ENCODE data around the gene CDKAL1.

CDKAL1 gene

DNA sequence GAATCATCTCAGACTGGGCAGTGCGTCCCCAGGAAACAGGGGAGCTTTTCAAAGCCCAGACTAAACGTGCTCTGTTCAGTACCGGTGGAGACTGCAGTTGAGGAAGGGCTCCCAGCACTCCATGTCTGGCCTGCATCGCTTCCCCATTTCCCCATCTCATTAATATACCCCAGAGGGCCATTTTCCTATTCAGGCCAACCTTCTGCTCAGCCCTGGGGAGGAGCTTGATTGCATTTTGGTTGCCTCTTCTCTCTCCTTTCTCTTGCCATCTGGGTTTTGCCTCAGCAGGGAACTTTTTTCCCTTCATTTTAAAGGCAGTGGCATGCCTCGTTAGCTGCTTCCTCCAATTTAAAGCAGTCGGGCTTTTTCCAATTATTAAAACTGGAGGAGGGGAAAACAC is 665.0 kb downstream of the CDKAL1 start:
- DNase-seq: no peak

DNA sequence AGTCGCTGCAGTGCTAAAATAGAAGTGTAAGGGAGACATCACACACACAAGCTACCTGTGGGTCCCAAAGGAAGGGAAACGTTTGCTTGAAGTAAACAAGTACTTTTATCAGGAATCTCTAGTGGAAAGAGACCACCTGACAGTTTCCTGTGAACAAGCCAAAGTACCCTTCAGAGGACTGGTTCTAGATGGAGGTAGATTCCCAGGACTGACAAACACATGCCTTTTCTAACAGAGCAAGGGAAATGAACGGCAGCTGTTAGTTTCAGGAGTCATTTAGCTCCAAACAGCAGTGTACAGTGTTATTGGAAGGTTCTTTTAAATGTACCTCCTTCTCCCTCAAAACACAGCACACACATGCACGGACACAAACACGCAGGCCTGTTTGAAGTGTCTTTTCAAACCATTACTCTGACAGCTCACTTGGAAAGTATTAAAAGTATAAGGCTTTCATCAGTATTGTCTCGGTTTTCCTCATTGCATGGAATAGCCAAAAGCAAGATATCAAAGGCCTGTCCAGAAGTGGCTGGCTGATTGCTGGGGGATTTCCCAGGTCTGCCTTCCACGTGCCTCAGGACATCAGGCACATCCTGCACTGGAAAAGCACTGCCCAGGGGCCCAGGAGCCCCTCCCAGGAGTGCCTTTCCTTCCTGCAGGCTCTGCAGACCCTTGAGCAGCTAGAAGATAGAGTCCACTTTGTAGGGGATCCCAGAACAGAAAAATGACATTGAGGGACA is 666.0 kb downstream of the CDKAL1 start:
- no peak for DNase-seq

DNA sequence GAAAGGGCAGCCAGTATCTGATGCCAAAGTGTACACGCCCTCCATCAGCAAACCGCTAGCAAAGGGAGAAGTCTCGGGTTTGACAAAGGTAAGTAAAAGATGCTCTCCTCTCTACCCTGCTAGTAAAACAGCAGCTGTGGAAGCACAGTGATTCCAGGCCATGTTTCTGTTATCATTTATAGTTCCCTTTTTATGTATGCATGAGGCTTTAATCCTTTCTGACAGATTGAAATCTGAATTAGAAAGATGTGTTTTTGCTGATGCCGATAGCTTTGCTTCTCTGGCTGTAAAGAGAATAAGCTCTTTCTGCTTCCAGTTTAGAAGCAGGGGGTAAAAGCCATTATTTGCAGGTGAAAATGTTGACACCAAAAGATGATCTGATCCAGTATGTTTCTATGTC is 666.9 kb downstream of the CDKAL1 start:
- DNase-seq: no peak

DNA sequence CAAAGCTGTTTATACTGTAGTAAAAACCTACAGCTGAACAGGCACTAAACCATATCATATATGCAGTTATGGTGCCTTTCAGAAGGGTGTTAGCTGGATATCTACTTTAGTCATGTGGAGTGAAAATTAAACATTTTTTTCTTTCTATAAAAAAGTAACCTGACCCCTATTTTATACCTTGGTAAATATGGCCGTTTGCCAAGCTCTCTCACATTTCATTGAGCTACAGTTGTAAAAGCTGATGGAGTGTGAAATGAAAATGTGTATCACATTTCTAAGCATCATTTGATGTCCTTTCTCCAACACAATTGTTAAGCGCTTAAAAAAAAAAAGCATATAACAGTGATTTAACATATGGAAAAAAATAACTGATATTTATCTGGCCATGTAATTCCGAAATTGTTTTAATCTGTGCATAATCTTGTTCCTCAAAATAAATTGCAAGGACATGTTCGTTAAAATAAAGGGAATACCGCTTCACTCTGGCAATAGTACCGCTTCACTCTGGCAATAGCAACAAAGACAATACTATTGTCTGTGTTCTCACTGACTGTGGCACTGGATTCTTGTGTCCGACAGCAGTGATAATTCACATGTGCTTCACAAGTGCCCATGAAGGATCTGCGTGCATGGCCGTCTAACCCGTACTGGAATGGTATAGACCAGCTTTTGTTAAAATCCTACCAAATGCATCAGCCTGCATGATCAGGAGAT is 667.5 kb downstream of the CDKAL1 start:
- no peak for DNase-seq

DNA sequence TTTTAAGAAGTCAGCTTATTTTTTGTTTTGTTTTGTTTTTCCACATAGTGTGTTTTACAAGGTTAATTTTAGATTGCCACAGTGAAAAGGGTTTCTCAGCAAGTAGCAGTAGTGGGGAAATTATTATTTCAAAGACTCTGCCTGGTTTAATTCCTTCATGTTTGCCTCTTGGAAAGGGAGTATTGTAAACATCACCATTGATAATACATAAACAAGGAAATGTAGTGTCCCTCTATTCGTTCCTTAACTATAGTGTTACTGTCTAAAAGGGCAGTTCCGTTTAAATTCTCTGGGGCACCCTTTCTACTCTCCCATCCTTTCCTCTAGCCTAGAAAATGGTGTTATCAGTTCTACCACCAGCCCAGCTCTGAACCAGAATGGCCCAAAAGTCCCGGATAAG is 668.3 kb downstream of the CDKAL1 start:
- DNase-seq: no peak

DNA sequence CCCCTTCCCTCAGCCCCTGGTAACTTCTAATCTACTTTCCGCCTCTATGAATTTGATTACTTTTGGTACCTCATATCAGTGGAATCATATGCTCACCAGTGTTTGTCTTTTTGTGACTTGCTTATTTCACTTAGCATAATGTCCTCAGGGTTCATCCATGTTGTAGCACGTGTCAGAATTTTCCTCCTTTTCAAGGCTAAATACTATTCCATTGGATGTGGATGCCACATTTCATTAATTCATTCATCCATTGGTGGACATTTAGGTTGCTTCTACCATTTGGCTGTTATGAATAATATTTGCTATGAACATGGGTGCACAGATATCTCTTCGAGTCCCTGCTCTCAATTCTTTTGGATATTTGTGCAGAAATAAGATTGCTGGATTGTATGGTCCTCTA is 670.7 kb downstream of the CDKAL1 start:
- DNase-seq: no peak

DNA sequence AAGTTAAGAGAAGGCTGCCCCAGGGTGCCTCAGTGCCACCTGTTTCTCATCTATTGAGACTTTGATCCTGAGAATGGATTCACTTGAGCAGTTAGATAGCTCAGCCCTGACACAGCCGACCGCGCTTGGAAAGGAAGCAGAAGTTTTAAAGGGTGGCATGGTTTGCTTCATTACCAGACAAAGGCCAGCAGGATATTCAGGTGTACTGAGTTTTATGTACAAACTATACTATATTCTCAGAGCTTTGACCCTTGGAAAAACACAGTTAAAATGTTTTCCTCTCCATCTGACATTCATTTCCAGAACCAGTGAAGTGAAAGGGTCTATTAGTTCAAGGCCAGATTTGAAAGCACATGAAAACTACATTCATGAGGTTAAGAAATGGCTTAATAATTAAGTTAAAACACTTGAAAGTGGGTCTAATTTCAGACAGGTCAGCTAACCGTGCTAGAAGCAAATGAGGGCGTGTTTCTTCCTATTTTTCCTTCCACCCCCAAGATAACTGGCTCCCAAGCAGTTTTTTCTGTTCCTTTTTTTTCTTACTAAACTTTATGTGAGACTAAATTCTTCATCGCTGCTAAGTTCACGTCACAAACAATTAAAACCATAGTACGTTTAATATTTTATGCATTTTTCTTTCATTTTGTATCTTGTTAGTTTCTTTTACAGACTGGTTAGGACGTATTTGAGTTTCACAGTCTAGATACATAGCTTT is 674.0 kb downstream of the CDKAL1 start:
- DNase-seq: no peak

DNA sequence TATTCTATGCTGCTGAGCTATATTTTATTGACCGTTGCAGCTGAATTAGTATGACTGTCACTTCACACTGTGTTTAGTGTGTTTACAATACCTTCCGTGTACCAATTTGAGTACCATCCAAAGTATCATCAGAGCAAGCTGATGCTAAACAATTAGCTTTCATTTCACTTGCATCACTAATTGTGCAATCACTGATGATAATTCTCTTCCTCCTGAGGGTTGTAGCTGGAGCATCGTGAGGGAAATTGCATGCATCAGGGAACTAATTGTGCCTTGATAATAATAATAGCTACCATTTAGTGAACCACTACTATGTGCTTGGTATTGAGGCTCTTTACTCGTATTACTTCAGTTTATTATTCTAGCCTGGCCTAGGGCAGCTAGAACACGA is 674.5 kb downstream of the CDKAL1 start:
- DNase-seq: no peak

DNA sequence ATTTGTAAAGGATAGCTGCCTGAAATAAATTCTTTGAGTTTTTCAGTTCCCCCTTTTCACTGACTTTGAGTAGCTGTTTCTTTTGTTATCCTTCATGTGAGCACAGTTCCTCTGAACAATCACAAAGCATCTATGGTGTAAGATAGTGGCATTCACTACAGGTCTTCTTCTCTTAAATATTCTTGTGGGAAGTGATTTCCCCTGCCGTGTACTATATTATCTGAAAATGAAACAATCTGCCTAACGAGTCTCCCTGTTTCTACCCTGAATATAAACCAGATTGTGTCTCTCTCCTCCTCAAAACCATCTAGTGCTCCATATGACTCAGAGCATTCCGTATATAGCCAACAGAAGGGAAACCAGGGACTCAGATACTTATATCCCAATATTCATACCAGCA is 679.2 kb downstream of the CDKAL1 start:
- no peak for DNase-seq

DNA sequence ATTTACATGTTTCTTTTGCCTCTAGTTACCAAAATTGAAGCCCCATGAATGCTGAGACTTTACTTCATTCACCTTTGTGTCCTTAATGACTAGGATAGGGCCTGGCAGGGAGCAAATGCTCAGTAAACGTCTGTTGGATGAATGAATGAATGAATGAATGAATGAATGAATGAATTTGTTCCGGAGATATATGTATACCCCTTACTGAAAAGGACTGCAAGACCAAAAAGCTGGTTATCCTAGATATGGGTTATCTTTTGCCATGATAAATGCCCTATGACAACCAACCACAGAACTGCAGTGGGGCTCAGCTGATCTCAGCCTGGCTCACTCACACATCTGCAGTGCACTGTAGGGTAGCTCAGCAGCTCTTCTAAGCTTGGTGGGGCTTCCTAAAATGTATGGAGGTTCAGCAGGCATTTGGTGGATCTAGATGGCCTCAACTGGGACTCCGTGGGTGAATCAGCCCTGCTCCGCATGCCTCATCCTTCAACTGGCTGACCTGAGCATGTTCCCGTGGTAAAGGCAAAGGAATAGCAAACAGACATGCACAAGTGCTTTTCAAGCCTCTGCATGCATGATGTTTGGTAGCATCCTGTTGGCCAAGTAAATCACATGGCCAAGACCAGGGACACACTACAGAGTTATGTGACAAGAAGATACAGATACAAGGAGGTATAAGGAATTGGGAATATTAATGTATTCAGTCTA is 680.6 kb downstream of the CDKAL1 start:
- no peak for DNase-seq

DNA sequence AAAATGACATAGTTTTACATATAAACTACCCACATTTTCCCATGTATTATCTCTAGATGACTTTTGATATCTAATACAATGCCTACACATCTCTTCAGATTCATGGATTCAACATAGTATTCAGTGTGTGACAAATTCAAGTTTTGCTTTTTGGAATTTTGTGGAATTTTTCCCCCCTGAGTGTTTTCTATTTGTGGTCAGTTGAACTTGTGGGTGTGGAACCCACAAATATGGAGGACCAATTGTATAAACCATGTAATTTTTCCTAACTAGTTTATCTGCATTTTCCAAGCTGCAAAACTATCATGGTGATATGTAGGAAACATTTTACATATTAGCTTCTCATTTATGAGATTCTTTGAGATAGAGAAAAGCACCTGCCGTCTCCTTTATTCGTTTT is 685.0 kb downstream of the CDKAL1 start:
- DNase-seq: no peak

DNA sequence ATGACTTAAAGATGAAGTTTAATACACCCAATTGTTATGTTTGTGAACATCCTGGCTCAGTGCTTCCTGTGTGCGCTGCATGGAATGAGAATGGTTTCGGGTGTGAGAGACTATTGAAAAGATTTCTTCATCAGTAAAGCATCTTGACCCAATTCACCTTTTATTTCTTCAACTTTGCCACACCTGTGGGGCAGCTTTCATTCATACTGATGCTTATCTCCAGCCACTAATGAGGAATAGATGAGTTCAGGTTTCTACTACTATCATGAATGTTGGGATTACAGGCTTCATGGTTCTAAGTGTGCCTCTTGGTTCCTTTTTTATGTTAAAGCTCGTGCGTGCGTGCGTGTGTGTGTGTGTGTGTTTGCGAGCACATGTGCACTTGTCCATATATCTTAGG is 685.6 kb downstream of the CDKAL1 start:
- DNase-seq: no peak

DNA sequence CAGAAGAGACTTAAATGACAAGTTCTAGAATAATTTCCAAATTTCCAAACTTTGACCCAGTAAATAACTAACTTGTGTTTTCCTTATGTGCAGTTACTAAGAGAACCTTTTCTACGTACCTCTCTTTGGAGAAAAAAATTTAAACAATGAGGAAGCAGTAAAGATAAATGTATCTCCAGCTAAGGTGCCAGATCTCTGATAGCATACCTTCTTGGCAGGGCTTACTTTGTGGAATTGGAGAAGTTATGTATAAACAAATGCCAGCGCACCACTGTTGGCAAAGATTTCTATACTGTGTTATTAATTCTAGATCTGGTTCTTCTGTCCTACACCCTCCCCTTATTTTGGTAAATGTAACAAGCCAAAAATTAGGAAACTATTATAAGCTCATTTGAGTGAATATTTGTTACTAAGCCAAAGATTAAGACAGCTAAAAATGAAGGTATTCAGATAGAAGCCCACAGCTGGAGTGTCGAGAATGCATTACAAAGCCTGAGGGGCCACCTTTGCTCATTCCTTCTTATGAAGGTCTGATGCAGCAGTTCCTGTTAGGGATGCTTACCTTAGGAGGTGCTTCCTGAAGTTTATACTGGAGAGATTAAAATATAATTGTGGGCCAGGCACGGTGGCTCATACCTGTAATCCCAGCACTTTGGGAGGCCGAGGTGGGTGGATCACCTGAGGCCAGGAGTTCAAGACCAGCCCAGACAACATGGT is 686.2 kb downstream of the CDKAL1 start:
- no peak for DNase-seq

DNA sequence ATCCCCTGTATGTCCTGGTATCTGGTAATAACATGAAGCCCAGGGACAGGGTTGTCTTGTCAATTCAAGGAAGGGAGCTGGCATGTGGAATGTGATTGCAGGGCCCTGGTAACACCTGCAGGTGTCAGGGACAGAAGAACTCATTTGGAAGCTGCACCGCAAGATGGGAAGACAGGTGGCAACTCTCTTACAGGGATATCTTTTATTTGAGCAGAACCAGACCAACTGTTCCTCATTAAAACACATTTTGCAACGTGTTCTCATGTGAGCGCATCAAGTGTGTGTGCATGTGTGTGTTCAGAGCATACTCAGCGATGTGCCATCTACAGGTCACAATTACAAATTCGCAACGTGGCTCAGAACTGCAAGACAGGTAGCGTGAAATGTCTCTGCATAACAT is 688.4 kb downstream of the CDKAL1 start:
- no peak for DNase-seq

DNA sequence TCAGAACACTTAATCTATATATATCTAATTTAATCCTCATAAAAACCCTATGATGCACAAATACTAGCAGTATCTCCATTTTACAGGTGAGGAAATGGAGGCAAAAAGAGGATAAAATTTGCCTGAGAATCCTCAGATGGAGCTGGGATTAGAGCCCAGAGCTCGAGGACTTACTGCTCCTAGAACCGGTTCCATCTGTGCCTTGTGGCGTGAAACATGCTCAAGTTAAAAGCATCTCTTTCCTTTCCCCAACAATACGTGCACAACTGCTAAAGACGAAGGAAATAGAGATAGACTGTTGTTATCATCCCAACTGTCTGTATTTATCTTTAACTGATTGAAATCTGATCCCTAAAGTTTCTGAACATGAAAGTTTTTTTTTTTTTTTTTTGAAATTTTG is 691.7 kb downstream of the CDKAL1 start:
- DNase-seq: no peak

DNA sequence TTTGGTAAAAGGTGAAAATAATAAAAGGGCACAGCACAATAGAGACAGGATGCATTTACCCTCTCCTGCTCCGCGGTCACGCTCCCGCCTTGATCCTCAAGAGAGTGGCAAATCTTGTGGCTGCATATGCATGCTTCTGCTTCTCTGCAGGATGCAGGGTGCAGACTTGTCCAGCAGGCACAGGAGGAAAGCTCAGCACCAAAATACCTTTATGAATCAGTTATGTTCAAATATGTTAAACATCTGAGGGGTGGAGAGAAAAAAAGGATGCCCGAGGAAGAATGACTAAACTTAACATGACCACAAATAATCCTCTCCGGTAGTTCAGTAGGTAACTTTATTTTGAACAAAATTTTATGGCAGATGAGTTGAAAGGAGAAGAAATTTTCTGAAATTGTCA is 693.2 kb downstream of the CDKAL1 start:
- no peak for DNase-seq

DNA sequence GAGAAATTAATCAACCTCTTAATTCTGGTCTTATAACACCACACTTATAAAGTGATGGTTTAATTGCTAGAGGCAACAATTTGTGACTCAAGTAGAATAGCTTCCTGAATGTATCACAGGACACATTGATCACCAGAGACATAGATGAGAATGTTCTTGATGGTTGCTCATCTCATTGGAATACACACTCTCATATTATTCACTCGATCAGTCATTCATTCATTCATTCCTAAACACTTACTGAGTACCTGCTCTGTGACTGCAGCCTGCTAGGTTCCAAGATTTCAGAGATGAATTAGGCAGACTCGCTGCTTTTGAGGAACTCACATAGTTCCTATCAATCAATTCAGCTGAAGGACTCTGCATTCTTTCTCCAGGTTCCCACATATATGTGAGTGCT is 694.2 kb downstream of the CDKAL1 start:
- DNase-seq: no peak

DNA sequence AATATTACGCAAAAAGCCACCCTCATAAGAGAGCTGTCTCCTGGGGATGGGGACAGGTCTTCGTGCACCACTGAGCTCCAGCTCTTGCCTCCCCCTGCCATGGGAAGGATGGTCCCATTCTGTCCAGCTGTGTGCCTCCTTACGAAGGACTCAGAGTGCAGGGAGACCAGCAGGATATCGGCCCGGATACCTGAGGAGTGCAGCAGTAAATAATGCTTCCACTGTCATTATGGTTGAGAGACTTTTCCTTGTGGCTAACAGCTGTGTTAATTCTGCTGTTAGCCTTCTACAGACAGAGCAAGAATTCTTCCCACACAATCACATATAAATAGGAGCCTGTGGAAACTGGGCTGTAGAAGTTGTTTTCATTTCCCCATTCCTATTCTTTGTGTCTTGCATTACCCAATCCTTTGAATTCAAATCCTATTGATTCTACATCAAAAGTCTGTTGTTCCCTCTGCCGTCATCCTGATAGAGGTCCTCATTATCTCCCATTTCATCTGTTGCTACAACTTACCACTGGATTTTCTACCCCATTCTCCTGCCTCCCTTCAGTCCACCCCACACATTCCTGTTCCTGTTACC is 694.7 kb downstream of the CDKAL1 start:
- no peak for DNase-seq

DNA sequence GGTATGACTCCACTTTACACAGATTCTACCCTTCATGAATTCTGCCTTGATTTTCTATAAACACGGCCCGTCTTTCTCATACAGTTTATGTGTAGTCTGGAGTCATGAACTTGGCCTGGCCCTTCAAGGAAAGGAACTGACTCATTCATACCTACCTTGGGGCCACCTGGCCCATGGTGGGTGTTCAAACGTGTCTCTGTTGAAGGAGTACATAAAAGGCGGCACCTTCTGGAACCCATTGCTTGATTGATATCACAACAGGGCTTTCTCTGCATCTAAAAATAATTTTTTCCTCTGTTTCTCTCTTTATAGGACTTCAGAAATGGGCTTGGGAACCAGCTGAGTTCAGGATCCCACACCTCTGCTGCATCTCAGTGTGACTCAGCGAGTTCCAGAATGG is 696.3 kb downstream of the CDKAL1 start:
- DNase-seq: no peak

DNA sequence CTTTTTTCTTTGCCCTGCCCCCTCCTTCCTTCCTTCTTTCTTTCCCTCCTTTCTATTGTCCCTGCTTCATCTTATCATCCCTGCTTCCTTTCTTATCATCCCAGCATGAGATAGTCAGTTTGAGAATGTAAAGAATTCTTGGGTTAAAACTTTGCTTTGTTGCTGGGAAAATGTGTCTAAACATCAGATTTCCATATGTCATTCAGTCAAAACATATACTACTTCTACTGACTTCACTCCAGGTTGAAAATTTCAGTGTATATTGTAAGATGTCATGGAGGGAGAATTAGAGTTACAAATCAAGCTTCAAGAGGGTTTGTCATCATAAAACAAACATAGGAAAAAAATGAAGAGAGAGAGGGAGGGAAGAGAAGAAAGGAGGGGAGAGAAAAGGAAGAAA is 700.9 kb downstream of the CDKAL1 start:
- no peak for DNase-seq

DNA sequence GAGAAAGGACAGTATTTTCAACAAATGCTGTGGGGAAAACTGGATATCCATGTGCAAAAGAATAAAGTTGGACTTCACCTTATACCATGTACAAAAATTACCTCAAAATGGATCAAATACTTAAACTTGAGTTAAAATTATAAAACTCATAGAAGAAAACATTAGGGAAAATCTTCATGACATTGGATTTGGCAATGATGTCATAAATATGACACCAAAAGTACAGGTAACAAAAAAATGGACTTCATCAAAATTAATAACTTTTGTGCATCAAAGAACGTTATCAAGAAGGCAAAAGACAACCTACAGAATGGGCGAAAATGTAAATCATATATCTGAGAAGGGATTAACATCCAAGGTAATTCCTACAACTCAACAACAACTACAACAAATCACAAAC is 704.0 kb downstream of the CDKAL1 start:
- no peak for DNase-seq

DNA sequence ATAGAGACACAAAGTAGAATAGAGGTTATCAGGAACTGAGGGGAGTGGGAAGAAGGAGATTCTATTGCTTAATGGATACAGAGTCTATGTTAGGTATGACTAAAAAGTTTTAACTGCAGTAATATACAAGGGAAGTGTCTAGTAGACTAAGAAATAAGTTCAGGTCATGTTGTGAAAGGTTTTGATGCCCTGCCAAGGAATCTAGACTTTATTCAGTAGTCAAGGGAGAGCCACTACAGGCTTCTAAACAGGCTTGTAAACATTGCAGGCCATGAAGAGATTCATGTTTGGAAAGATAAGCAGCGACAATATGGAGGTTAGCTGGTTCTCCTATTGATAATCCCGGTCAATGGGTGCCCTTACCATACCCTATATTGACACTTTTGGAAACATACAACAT is 706.5 kb downstream of the CDKAL1 start:
- no peak for DNase-seq

All from activated CD4-positive, alpha-beta T cell treated with anti-CD3 and anti-CD28 coated beads, Interleukin-2, amount 50 U/mL, for 4 hours (primary cell).